ENCODE results near the gene GLRA3. TPM values are rescaled to one million over a fixed set of nuclear protein-coding genes. Genes with fewer than 3 reads are reported as not detected.
"Not testable (repeated sequence)": the region's sequence is repeated elsewhere in the genome, so short reads cannot be mapped to it uniquely, and the experiment has no call there.

The GLRA3 gene
- polyA plus RNA-seq, 3 donors = not detected

DNA sequence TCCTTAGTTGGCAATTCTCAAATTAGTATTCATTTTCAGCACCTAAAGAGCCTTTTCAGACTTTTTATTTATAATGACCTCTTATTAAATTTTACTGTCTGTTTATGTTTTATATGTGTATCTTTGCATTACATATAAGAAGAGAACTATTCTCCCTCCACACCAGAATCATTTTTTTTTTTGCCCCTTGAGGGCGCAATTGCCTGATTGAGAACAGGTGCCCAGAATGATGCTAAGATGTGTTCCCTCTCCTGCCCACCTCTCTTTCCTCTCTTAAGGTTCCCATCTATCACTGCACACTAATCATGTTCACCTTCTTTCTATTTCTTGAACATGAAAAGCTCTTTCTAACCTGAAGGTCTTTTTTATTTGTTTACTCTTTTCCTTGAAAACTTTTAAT is 44.9 kb upstream of the GLRA3 start:
- Histone ChIP-seq H3K4me2 (replicated peaks; ENCODE audit: extremely low read depth, low read length, poor library complexity, severe bottlenecking) (no peak overlapping the region), H3K9me3 (replicated peaks in 1 of 2; ENCODE audit: control insufficient read depth in 1 of 2, insufficient read depth in 1 of 2, low read length in 2 of 2) (no peaks in the 10 kb centered on the region), H3K36me3 (replicated peaks in 1 of 2; ENCODE audit: control insufficient read depth in 1 of 2, insufficient read depth in 2 of 2, low read length in 2 of 2) (no peaks in the 10 kb centered on the region), H3K79me2 (ENCODE audit: insufficient read depth, low read length) (no peaks in the 10 kb centered on the region), H3K27ac (ENCODE audit: low read depth in 1 of 2, low read length in 2 of 2) (no peak overlapping the region), H3K4me1 (ENCODE audit: control insufficient read depth in 1 of 2, insufficient read depth in 2 of 2, low read length in 2 of 2) (no peaks in the 10 kb centered on the region), H3K9ac (ENCODE audit: insufficient read depth, low read length, poor library complexity, severe bottlenecking) (no peak overlapping the region), H2AFZ (ENCODE audit: insufficient read depth, low read depth, low read length, poor library complexity, severe bottlenecking) (no peak overlapping the region), H3K27me3 (ENCODE audit: control insufficient read depth in 2 of 2, insufficient read depth in 2 of 2, low read length in 2 of 2) (no peaks in the 10 kb centered on the region), H4K20me1 (ENCODE audit: insufficient read depth, low read length) (no peaks in the 10 kb centered on the region), H3K4me3 (replicated peaks in 1 of 3; ENCODE audit: low read depth in 2 of 3, low read length in 3 of 3) (no peak overlapping the region)
- no peak overlapping the region for H3K27ac Mint-ChIP-seq
- 17% methylated on average over 1 of the region's 1 CpG for WGBS (ENCODE audit: insufficient coverage)
- no peaks in the 10 kb centered on the region for H3K4me1 Mint-ChIP-seq
- no peaks in the 10 kb centered on the region for H3K36me3 Mint-ChIP-seq
- intact Hi-C loops (cut with micrococcal nuclease) = no loop called here
- TF ChIP-seq, protein P1, sequence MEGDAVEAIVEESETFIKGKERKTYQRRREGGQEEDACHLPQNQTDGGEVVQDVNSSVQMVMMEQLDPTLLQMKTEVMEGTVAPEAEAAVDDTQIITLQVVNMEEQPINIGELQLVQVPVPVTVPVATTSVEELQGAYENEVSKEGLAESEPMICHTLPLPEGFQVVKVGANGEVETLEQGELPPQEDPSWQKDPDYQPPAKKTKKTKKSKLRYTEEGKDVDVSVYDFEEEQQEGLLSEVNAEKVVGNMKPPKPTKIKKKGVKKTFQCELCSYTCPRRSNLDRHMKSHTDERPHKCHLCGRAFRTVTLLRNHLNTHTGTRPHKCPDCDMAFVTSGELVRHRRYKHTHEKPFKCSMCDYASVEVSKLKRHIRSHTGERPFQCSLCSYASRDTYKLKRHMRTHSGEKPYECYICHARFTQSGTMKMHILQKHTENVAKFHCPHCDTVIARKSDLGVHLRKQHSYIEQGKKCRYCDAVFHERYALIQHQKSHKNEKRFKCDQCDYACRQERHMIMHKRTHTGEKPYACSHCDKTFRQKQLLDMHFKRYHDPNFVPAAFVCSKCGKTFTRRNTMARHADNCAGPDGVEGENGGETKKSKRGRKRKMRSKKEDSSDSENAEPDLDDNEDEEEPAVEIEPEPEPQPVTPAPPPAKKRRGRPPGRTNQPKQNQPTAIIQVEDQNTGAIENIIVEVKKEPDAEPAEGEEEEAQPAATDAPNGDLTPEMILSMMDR (IDR thresholded peaks at IDR 0.05) = no peak
- peaks cover 0 to 2% (median 0%) of the 10 kb centered on the region in 7 donors for H3K9me3 Mint-ChIP-seq
- H3K4me3 Mint-ChIP-seq = no peak overlapping the region
- no peaks in the 10 kb centered on the region for H3K27me3 Mint-ChIP-seq (ENCODE audit: low read depth in 3 of 3)
- DNase-seq = no peak

DNA sequence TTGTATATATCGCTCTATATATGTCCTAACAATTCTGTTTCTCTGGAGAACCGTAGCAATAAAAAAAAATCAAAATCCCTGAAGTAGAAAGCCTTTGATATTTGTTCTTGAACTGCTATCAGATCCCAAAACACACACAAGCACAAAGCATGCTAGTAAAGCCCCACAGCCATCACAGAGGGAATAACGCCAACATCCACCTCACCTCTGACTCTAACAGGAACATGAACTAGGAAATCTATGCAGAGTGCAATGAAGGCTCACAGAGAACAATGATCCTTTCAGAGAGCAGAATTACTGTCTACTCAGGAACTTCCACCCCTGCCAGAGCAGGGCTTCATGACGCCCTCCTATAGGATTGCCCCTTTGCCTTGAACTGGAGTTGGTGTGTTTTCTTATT is 44.1 kb upstream of the GLRA3 start:
- H3K27me3 ChIP-seq (ENCODE audit: control insufficient read depth in 2 of 2, insufficient read depth in 2 of 2, low read length in 2 of 2); H3K4me1 ChIP-seq (ENCODE audit: control insufficient read depth in 1 of 2, insufficient read depth in 2 of 2, low read length in 2 of 2); H2AFZ ChIP-seq (ENCODE audit: insufficient read depth, low read depth, low read length, poor library complexity, severe bottlenecking); H3K9me3 Mint-ChIP-seq; intact Hi-C loops (cut with micrococcal nuclease); H3K4me3 Mint-ChIP-seq; H3K79me2 ChIP-seq (ENCODE audit: insufficient read depth, low read length); H3K4me1 Mint-ChIP-seq; H3K27ac ChIP-seq (ENCODE audit: low read depth in 1 of 2, low read length in 2 of 2); H3K9me3 ChIP-seq (replicated peaks in 1 of 2; ENCODE audit: control insufficient read depth in 1 of 2, insufficient read depth in 1 of 2, low read length in 2 of 2); H3K4me3 ChIP-seq (replicated peaks in 1 of 3; ENCODE audit: low read depth in 2 of 3, low read length in 3 of 3); H4K20me1 ChIP-seq (ENCODE audit: insufficient read depth, low read length); H3K36me3 ChIP-seq (replicated peaks in 1 of 2; ENCODE audit: control insufficient read depth in 1 of 2, insufficient read depth in 2 of 2, low read length in 2 of 2); H3K9ac ChIP-seq (ENCODE audit: insufficient read depth, low read length, poor library complexity, severe bottlenecking); H3K4me2 ChIP-seq (replicated peaks; ENCODE audit: extremely low read depth, low read length, poor library complexity, severe bottlenecking); H3K27ac Mint-ChIP-seq; H3K36me3 Mint-ChIP-seq; H3K27me3 Mint-ChIP-seq (ENCODE audit: low read depth in 3 of 3); DNase-seq: not testable (repeated sequence)
- WGBS (ENCODE audit: insufficient coverage) = no CpG with 5 or more reads among the region's 4 CpGs

All from CD14-positive monocyte (primary cell).